Fibroblast of peridontal ligament (primary cell): ENCODE measurements around the gene CDH23.

Experiments
- DNase-seq: peaks from one replicate; pipeline ENCODE4 v3.0.0-alpha.2; 2010; ENCODE audit errors: extremely low read depth

The CDH23 gene

DNA sequence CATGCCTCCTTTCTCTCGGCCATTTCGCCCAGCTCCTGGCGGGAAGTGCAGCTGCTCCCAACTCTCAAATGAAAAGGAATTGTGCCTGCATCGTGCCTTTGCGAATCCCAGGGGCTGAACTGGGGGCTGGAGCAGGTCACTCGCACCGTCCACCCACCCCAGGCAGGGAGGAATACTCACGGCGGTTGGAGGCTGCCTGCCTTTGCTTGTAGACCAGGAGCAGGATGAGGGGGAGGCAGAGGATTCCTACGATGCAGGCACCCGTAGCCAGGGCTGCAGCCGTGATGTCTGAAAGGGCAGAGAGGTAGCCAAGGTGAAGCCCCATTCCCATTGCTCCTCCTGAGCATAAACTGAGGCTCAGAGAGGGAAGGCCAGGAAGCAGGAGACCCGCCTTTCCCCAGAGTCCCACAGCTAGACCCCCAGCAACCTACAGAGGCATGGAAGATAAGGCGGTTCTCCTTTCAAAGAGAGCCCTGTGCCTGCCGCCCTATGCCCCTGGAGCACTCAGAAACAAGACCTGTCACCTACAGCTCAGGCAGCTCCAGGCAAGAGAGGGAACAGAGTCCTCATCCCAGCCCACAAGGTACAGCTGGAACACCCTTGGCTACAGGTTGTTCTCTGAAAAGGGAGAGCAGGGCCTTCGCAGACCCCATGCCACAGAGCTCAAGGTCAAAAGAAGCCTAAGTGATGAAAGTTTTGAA lies 358.6 kb downstream of the CDH23 start:
- DNase-seq = no peak

DNA sequence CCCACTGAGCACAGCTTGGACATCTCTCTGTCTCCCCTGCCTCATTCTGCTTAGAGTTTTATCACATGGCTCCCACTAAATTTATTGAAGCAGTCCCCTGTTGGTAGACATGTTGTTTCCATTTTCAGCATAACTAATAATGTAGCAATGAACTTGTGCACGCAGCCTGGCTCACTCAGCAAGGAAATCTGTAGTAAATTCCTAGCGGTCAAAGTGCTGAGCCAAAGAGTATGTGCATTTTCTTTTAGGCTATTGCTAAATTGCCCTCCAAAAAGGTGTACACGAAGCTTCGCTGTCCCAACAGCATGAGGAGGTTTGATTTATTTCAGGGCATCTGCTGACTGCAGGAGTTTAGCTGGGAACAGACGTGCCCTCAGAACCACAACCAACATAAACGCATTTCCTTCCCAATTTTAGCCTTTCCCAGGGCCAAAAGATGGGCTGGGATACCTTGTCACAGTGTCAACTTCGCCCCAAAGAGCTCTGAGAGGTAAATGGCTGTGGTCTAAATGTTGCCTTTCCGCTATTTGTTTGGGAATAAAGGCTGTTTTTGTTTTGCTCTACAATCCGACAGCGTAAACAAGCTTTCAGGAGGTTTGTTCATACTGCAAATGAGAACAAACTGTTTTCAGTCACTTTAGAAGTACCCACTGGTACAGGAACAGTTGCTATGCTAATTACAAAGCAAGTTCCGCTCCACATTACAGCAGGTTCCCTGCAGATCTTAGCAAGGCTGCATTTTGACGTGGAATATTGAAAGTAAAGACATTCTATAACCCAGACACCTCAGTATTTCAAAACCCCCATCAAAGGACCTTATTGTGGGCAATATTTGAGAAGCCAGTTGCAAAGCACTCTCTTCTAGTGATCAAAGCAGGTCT lies 359.8 kb downstream of the CDH23 start:
- no peak for DNase-seq

DNA sequence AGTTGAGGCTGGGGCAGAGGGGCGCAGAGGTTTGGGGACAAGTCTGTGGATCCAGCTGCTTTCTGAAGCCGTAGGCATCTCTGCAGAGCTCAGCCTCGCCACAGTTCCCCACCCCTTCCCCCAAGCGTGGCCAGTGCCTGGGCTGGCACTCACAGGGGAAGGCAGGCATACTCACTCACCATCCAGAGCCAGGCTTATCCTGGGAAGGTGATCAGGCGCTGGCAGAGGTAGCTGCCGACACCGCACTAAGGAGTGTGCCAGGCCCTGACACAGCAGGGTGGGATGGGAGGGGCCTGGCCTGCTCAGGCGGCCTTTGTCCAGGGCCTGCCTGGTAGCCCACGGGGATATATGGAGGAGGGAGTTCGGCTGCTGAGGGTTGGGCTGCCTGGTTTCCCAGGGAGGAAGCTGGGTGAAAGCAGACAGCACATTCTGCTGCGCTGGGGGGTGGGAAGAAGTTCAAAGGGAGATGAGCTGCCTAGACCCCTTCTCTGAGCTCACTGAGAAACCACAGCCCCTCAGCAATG lies 360.7 kb downstream of the CDH23 start:
- DNase-seq = no peak

DNA sequence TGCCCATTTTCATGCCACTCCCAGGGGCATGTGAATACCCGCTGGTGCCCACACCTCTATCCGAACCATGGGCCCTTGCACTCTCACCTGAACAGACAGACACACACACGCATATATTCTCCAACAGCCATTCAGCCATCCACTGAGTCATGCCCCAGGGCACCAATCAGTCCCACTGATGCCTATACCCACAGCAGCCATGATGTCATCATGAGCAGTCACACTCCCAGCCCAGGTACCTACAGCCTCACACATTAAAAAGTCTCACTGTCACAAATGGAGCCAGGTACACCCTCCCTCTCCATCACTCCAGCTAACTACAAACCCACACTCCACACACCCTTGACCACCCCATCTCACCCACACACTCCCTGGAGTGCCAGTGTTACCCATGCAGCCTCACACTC lies 364.4 kb downstream of the CDH23 start:
- no peak for DNase-seq

DNA sequence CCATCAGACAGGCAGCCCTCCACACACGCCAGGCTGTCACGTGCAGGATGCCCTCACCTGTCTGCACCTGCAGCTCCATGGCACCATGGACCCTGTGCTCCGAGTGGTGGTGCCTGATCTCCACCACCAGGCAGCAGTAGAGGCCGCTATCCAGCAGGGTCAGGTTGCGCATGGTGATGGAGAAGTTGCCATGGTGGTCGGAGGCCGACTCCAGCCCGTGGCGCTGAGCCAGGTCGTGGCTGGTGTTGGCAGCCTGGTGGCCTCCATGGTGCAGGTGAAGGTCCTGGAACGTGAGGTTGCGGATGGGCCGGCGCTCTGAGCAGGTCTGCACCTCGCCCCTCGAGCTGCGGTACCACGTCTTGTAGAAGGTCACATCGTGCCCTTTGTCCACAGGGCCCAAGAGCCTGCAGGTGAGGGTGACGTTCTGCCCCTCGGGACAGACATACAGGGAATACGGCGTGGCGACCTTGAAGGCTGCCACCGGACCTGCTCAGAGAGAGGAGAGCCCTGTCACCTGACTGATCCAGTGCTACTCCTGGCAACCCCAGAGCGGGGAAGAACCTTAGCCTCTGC lies 364.9 kb downstream of the CDH23 start:
- no peak for DNase-seq

DNA sequence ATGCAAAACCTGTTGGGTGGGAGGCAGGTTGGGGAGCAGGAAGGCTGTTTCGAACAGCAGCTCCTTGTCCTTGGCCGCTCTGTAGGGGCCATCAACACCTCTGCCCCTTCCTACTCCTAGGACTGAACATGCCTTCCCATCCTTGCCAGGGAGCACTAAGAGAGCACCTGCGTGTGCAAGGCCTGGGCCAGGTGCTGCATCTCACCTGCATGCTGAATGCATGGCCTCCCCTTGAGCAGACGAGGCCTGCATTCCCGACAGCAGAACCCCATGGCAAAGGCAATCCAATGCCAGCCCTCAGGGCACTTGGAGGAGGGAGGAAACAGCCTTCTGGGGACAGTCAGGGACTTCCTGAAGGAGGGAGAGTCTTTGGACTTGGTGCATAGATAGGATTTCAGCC lies 365.6 kb downstream of the CDH23 start:
- DNase-seq = no peak

DNA sequence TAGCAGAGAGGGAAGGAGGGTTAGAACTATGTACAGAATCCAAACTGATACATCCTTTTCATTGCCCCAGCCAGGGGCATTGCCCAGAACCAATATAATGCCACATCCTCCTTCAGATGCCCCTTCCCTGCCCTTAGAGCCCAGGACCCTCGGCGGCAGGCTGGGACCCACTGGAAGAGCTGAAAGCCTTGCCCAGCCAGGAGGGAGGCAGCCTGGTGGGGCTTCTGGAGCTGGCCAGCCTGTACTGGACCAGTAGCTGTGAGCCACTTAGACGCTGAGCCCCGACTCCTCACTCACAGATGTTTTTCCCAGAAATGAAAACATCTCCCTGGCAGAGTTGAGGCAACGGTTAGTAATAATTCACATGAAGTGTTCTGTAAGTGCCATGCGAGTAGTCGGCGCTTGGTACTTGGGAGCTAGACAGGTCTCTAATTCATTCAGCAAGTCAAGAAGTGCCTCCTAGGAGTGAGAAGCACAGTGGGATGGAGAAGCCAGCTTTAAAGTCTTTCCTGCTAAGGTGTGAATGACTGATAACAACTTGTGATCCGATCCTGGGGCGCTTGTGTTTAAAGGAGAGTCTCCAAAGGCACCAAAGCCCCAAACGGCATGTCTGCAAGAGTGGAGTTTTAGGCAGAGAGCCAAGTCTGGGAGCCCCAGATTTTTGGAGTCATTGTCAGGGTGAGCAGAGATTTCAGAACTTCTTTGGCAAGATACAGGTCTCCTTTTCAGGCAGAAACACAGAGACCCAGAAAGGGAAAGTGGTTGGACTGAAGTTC lies 366.8 kb downstream of the CDH23 start:
- no peak for DNase-seq

DNA sequence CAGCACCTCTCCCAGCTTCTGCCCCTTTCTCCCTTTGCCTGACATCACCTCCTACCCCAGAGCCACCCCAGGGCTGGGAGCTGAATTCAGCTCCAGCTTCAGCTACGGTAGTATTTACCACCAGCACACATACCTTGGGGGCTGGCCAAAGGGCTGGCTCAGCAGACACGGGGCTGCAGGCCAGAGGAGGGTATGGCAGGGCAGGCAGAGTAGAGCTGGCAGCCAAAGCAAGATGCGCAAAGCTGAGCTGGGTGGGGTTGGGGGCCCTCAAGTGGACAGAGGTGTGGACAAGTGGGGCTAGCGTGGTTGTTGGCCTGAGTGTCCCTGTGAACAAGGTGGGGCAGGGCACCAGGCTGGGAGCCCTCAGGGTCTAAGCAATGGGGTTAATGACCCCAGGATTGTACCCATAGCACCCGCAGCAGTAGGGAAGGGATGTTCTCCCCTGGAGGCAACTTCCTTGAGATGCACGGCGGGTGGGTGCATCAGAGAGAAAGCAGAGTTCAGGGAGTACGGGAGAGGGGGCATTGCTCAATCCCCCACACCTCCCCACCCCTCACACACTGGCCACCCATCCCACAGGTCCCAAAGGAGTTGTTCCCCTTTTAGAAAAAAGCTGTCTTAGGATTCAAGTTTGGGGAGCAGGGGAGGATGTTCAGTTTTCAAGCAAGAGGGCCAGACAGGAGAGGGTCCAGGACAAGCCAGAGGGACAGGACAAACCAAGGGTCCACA lies 368.6 kb downstream of the CDH23 start:
- peak; percentile 43 for DNase-seq

DNA sequence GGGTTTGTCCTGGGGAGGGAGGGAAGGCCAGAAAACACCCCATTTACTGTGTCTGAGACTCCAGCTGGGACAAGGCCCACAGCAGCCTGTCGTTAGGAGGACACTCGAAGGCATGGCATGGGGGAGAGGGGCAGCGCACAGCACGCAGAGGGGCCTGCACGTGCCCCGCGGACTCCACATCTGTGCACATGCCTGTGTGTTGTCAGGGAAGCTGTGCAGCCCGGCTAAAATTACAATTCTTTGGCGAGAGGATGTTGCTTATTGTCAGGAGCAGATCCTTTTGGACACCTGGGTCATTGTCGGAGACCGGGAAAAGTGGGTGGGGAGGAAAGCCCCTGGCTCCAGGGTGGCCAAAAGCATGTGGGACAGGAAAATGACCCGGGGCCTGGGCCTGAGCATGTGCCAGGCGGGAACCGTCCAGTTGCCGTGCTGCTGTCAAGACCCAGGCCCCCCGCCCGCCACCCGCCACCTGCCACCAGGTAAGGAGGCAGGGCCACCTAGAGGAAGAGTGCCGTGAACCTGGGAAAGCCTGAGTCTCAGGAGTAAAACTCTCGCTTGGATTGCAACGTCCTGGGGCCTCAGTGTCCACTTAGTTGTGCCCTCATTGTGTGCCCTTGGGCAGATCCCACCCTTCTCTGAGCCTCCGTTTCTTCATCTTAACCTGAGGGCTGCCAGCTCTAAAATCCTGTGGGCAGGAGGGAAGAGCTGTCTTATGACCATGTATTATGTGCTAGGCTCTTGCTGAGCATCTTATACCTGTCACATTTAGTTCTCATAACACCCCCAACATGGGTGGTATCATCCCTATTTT lies 369.4 kb downstream of the CDH23 start:
- DNase-seq = no peak

DNA sequence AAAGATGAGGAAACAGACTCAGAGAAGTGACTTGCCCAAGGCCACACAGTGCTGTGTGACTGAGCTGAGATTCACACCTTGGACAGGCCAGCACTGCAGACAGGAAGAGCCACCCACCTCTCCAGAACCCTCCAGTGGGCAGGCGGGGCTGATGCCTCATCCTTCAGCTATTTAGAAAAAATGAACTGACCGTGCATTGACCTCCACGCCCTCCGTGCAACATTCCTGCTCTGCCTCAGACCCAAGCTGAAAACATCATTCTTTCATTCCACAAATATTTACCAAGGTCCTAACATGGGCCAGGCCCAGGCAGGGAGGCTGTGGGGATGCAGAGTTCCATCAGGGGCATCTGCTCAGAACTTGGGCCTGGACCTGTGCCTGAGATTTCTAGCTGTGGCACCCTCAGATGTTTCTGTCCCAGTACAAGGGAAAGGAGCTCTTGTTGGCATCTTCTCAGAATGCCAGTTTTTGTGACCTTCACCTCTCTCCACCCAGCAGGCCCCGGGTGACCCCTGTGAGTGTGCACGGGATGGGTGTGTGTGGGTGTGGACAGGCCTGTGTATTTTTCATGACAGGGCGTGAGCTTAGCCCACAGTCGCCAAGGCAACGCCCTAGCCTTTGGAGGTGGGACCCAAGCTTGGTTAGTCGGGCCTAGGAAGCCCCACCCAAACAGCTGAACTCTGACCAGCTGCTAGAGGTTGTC lies 370.1 kb downstream of the CDH23 start:
- DNase-seq = peak; percentile 92

DNA sequence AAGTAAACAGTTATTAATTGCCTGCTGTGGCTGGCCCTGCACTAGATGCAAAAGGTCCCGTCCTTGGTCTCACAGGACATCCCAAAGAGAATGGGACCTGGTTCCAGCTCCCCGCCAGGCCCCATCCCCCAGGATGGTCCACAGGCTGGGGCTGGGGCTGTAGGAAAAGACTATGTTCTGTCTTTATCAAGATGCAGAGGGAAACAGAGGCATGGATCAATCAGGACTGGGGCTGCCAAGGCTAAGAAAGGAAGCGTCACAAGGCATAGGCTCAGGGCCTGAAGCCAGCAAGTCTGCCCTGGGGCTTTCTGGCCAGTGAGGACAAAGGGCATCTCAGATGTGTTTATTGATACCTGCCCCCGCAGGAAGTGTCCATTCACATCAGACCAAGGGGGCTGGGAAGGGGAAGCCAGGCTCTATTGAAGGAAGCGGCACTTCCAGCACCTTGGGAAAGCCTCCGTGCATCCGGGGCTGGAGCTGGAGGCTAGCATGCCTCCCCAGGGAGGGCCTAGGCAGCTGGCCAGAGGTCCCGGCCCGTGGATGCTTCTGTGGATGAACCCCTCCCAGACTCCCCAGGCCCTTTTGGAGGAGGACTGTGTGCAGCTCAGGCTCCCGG lies 370.8 kb downstream of the CDH23 start:
- peak; percentile 34 for DNase-seq

DNA sequence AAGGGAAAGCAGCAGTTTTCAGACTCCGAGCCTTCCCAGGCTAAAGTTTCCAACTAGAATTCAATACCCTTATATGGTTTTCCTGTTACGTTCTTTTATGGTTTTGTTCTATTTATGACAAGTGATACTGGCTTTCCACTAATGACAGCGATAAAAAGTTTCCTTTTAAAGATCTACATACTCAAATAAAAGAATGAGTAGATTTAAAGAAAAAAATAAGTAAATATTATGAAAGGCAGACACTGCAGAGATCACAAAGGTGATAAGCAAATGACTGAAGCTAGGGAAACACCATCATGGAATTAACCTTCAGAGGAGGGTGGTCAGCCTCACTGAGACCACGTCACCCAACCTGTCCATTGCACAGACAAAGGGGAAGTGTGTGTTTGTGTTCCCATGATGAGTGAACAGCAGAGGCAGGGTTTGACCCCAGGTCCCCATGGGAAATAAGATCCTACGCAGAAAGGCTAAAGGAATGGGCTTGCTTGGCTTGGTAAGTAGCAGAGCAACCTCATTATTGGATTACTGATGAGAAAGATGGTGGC lies 372.6 kb downstream of the CDH23 start:
- peak; percentile 42 for DNase-seq

DNA sequence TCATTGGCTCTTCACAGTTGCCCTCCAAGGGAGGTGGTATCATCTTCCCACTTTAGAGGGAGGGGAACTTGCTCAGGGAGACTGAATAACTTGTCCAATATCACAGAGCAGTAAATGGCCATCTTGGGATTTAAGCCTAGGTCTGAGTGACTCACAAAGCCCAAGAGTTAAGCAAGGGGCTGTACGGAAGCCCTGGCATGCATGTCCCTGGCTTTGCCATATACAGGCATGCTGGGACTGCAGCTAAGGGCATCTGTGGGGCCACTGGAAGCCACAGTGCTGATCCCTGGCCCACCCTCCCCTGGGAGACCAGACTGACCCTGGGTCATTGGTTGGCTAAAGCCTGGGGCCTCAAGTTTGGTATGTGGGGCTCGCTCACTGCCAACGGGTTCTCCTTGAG lies 373.5 kb downstream of the CDH23 start:
- peak; percentile 32 for DNase-seq

DNA sequence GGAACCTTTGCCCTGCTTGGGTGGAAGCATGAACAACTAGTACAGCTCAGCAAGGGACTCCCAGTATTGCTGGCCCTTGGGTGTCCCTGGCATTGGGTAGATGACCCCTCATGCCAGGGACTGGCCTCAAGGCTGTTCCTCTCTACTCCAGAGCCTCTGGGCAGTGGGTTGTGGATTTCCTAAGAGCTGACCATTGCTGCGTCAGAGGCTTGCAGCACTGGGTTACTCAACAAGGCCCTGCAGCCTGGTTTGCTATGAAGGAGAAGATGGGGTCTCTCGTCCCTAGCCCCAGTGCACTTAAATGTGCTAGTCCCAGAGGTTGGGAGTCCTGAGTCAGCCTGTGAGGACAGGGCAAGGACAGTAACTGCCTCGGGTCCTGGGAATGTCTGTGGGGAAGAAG lies 374.1 kb downstream of the CDH23 start:
- DNase-seq = no peak

DNA sequence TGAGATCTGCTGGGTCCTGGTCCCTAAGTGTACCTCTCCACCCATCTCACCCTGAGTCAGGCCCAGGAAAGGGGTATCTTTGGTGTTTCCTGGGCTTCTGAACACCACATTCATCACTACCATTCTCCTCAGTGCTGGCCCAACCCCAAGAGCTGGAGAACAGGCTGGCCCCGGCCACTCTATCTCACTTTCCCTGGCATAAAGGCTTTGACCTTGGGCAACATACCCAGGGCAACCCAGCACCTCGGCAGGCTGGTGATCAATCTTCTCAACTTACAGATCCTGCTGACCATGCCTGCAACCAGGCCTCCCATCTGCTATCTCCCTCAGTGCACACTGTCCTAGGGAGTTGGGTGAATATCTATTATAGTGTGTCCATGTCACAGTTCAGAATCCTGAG lies 374.5 kb downstream of the CDH23 start:
- DNase-seq = no peak

DNA sequence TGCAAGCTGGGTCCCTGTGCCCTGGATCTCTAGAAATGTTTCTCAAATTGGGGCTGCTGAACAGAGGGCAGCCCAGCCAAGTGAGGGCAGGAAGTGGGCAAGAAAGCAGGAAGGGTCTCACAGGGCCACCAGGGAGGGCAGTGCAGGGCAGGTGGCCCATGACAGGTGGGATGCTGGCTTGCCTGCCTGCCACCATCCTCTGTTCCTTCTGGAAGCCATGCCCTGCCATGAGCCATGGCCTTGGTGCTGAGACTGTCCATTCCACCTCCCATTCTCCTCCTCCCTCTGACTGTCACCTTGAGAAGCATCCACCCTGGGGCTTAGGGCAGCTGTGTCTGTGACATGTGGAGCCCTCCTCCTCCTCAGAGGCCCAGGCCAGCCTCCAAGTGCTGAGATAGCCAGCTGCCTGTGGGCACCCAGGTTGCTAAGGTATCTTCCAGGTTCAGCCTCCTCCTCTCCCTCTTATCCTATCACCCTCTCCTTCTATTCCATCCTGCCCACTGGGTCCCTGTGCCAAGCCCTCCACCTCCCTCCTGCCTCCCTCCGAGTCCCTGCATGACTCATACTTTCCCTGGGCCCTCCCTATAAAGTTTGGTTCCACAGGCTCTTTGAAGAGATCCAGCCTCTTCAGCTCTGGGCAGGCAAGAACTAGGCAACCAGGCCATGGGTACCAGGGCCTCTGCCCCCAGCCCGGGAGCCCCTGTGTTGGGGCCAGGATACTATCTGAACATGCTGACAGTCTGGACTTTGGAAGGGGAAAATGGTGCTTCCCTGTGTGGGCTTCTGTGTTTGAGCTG lies 375.3 kb downstream of the CDH23 start:
- peak; percentile 78 for DNase-seq

DNA sequence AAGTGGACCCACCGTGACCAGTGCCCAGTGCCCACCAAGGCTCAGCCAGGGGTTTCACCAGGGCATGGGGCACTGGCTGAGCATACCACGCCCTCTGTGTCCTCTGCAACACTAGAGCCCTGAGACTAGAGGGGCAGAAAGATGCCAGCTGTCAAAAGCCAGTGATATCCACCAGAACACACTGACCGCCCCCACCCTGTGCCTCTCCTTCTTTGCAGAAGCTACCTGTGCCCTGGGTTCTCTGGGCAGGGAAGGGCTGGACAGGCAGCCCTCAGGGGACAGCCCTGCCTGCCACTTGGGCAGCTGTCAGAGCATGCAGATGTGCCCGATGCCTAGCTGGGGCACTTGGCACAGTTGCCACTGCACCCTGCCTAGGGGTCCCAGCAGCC lies 376.1 kb downstream of the CDH23 start:
- no peak for DNase-seq
